Upper lobe of left lung (tissue), 6 donors: ENCODE results near the gene C17orf114.

Experiments used
- ATAC-seq, 2 donors: fragments of 200-7000 bp; cut with Tn5 transposase; one replicate each; pipeline ENCODE4 v1.9.1; 2022; ENCODE audit warnings: mild to moderate bottlenecking in 2 of 2, moderate library complexity in 2 of 2; ENCODE audit not compliant: low FRiP score in 2 of 2
- DNase-seq, 2 donors: peaks; one replicate each; pipeline ENCODE4 v3.0.0-alpha.2; 2019 to 2020
- H3K27ac ChIP-seq, 4 donors: fragments of 200-600 bp; sonication (generic); one replicate each; pipeline ENCODE4 v1.5.1; 2016 to 2019
- H3K27me3 ChIP-seq, 4 donors: fragments of 200-600 bp; sonication (generic); one replicate each; pipeline ENCODE4 v1.5.1; 2017 to 2019
- H3K36me3 ChIP-seq, 4 donors: fragments of 200-600 bp; sonication (generic); one replicate each; pipeline ENCODE4 v1.5.1; 2016 to 2019
- H3K4me1 ChIP-seq, 4 donors: fragments of 200-600 bp; sonication (generic); one replicate each; pipeline ENCODE4 v1.5.1; 2018 to 2019
- H3K4me3 ChIP-seq, 4 donors: fragments of 200-600 bp; sonication (generic); one replicate each; pipeline ENCODE4 v1.5.1; 2017 to 2019; ENCODE audit warnings: mild to moderate bottlenecking in 2 of 4, moderate library complexity in 1 of 4
- H3K9me3 ChIP-seq, 4 donors: fragments of 200-600 bp; sonication (generic); one replicate each; pipeline ENCODE4 v1.5.1; 2018 to 2019
- EP300 ChIP-seq, 4 donors: sonication (generic); formaldehyde crosslinking; IDR thresholded peaks; one replicate each; pipeline ENCODE4 v1.5.1; 2017; ENCODE audit warnings: antibody characterized with exemption in 4 of 4, control low read depth in 2 of 4
- POLR2A ChIP-seq, 4 donors: fragments of 450-650 bp; IDR thresholded peaks; one replicate each; pipeline ENCODE4 v1.5.1; 2016 to 2017; ENCODE audit warnings: antibody characterized with exemption in 4 of 4, mild to moderate bottlenecking in 2 of 4
- POLR2AphosphoS5 ChIP-seq, 2 donors: sonication (generic); formaldehyde crosslinking; IDR thresholded peaks; one replicate each; pipeline ENCODE4 v1.5.1; 2017; ENCODE audit warnings: antibody characterized with exemption in 2 of 2
- WGBS, 2 donors: methylation state at CpG; one replicate each; pipeline ENCODE4 v1.1.5; 2017 to 2018; 5-methylcytosine and 5-hydroxymethylcytosine counted together
- TF ChIP-seq, protein P1 (sequence below), 6 experiments: fragments of 450-650 bp in 4 of 6; fragments of 200-600 bp in 2 of 6; sonication (generic) in 2 of 6; IDR thresholded peaks; one replicate each; pipeline ENCODE4 v1.5.1; 2016 to 2019; ENCODE audit warnings: antibody characterized with exemption in 6 of 6
- donor health status: DM: no; HTN: no; CAD: no; lungs with moderate emphysema.
- donor health status: DM: no; HTN: yes; CAD: no; lungs with severe emphysema.

C17orf114 gene

DNA sequence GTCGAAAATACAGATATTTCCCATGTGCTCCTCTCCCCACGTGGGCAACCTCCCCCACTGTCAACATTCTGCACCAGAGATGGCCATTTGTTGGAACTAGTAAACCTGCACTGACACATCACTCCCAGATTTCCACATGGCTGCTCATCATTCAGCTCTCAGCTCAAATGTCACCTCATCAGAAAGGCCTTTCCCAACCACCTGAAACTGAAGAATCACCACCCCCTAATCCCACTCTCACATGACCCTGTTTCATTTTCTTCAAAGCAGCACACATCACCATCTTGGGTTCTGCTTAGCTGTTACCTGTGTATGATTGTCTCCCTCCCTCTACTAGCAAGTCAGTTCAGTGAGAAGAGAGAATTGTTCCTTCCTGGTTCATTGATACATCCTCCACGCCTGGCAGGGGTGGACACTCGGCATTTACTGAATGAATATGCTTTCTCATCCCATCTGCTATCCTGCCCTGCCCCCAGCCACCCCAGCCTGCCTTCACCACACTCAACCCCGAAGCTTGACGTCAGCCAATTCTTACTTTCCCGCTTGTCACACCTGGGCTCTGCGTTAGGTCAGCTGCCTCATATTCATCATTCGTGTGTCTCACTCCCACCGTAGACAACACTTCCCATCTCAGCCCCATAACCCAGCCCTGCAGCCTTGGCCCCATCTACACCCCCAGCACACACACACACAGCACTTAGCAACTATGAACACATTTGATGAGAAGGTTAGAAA is 1.5 kb downstream of the C17orf114 start:
- 71 to 84% methylated on average over 10 of the region's 10 CpGs for WGBS, 2 donors
- no peak overlapping the region for H3K4me3 ChIP-seq

DNA sequence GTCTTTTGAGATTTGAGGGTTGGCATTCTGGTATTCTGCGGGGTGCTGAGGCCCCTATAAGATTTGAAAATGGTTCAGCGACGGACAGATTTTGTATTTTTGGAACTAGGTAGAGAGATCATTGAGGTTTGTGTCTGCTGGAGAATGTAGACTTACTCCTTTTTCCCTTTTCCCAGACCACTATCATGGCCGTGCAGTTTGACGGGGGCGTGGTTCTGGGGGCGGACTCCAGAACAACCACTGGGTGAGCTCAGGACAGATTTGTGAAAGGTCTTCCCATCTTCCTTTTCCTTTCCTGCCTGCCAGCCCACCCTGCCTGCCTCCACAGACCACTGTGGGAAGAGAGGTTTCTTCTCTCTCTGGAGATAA is 5.6 kb downstream of the C17orf114 start:
- Histone ChIP-seq H3K27me3 (no peaks in the 10 kb centered on the region), H3K27ac (peak overlapping the region; percentile 62 to 89 (median 88)), H3K4me1 (peaks cover 9 to 16% (median 12%) of the 10 kb centered on the region in 4 donors), H3K9me3 (no peaks in the 10 kb centered on the region), H3K4me3 (peak overlapping the region; percentile 62 to 91 (median 81)), H3K36me3 (peaks cover 0 to 23% (median 12%) of the 10 kb centered on the region in 4 donors)
- ATAC-seq (peak in 1 of 2 donors; percentile 77), DNase-seq (no peak)
- 0 to 2% methylated on average over 7 of the region's 7 CpGs for WGBS, 2 donors
- TF ChIP-seq EP300 (IDR thresholded peaks at IDR 0.05) (no peak), POLR2A (IDR thresholded peaks at IDR 0.05) (no peak), POLR2AphosphoS5 (IDR thresholded peaks at IDR 0.05) (no peak)
- TF ChIP-seq, protein P1, sequence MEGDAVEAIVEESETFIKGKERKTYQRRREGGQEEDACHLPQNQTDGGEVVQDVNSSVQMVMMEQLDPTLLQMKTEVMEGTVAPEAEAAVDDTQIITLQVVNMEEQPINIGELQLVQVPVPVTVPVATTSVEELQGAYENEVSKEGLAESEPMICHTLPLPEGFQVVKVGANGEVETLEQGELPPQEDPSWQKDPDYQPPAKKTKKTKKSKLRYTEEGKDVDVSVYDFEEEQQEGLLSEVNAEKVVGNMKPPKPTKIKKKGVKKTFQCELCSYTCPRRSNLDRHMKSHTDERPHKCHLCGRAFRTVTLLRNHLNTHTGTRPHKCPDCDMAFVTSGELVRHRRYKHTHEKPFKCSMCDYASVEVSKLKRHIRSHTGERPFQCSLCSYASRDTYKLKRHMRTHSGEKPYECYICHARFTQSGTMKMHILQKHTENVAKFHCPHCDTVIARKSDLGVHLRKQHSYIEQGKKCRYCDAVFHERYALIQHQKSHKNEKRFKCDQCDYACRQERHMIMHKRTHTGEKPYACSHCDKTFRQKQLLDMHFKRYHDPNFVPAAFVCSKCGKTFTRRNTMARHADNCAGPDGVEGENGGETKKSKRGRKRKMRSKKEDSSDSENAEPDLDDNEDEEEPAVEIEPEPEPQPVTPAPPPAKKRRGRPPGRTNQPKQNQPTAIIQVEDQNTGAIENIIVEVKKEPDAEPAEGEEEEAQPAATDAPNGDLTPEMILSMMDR (IDR thresholded peaks at IDR 0.05), result no peak

More for the DNA sequence above, 1.5 kb downstream of the C17orf114 start:
- peaks cover 9 to 14% (median 11%) of the 10 kb centered on the region in 4 donors for H3K4me1 ChIP-seq
- H3K36me3 ChIP-seq, result peaks cover 0 to 23% (median 12%) of the 10 kb centered on the region in 4 donors
- no peaks in the 10 kb centered on the region for H3K27me3 ChIP-seq
- DNase-seq (no peak), ATAC-seq (no peak)
- no peaks in the 10 kb centered on the region for H3K9me3 ChIP-seq
- TF ChIP-seq, protein P1 (IDR thresholded peaks at IDR 0.05), result no peak
- no peak for TF ChIP-seq EP300 (IDR thresholded peaks at IDR 0.05)
- no peak for TF ChIP-seq POLR2A (IDR thresholded peaks at IDR 0.05)
- TF ChIP-seq POLR2AphosphoS5 (IDR thresholded peaks at IDR 0.05), result no peak
- no peak overlapping the region for H3K27ac ChIP-seq

DNA sequence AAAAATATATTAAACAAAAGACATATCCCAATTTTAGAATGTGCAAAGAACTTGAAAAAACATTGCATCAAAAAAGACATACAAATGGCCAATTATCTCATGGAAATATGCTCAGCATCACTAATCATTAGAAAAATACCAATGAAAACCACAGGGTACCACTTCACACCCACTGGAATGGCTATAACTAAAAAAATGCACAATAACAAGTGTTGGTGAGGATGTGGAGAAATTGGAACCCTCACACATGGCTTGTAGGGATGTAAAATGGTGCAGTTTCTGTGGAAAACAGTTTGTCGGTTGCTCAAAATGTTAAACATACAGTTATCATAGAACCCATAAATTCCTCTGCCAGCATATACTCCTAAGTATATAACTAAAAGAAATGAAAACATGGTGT is 7.0 kb downstream of the C17orf114 start:
- Histone ChIP-seq H3K27ac (peak overlapping the region in 2 of 4 donors; percentile 87 to 89), H3K27me3 (no peaks in the 10 kb centered on the region), H3K36me3 (peaks cover 0 to 23% (median 12%) of the 10 kb centered on the region in 4 donors), H3K4me3 (no peak overlapping the region), H3K4me1 (peaks cover 9 to 17% (median 14%) of the 10 kb centered on the region in 4 donors), H3K9me3 (no peaks in the 10 kb centered on the region)
- 96% methylated on average over 1 of the region's 1 CpG for WGBS, 2 donors
- DNase-seq, result no peak
- ATAC-seq, result no peak
- TF ChIP-seq POLR2AphosphoS5 (IDR thresholded peaks at IDR 0.05) (no peak), POLR2A (IDR thresholded peaks at IDR 0.05) (no peak), EP300 (IDR thresholded peaks at IDR 0.05) (no peak)
- TF ChIP-seq, protein P1 (IDR thresholded peaks at IDR 0.05), result no peak

DNA sequence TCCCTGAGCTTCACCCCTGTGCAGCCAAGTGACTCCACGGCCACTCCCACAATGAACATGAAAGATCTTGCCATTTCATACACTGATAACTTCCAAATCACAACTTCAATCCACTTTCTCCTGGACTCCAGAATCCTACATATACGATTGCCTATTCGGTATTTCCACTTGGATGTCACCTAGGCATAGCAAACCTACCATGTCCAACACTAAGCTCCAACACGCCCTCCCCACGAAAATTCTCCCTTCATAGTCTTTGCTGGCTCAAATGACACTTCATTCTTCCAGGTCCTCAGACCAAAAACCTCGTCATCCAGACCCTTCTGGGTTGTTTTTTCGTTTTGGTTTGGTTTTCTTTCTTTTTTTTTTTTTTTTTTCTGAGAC is 11.4 kb downstream of the C17orf114 start:
- Histone ChIP-seq H3K36me3 (no peaks in the 10 kb centered on the region), H3K9me3 (no peaks in the 10 kb centered on the region), H3K4me1 (peaks cover 29 to 40% (median 33%) of the 10 kb centered on the region in 4 donors), H3K27ac (peak overlapping the region; percentile 89 to 97 (median 92)), H3K27me3 (no peaks in the 10 kb centered on the region), H3K4me3 (peak overlapping the region in 3 of 4 donors; percentile 70 to 79 (median 79))
- no peak for ATAC-seq
- TF ChIP-seq POLR2A (IDR thresholded peaks at IDR 0.05), result no peak
- 49 to 51% methylated on average over 7 of the region's 7 CpGs for WGBS, 2 donors
- no peak for DNase-seq

DNA sequence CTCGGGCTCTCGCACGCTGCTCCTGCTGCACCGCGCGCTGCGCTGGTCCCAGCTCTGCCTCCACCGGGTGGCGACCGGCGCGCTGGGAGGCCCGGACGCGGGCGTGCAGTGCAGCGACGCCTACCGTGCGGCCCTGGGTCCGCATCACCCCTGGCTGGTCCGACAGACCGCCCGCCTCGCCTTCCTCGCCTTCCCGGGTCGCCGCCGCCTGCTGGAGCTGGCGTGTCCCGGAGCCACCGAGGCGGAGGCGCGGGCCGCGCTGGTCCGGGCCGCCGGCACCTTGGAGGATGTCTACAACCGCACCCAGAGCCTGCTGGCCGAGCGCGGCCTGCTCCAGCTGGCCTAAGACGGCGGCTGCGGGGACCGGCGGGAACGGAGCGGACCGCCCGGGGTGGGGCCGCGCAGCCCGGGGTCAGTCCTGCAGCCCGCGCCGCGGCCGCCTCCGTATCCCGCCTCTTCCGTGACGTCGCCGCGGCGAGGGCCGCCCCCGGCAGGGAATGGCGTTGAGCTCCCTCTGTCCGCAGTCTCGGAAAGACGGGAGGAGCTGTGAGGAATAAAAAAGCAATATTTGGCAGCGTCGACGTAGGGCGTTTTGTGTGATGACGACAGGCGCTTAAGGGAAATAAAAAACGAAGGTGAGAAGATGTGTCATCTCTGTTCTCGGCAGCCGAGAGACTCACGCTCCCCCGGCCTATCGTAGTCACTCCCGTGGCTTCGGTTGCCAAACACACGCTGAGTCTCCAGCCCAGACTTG is 12.0 kb downstream of the C17orf114 start:
- Histone ChIP-seq H3K4me3 (peak overlapping the region; percentile 70 to 79 (median 78)), H3K27ac (peak overlapping the region; percentile 89 to 97 (median 92)), H3K27me3 (peaks cover 0 to 5% (median 0%) of the 10 kb centered on the region in 4 donors), H3K36me3 (no peaks in the 10 kb centered on the region), H3K4me1 (peaks cover 32 to 46% (median 37%) of the 10 kb centered on the region in 4 donors), H3K9me3 (no peaks in the 10 kb centered on the region)
- 0% methylated on average over 27 to 52 of the region's 91 CpGs for WGBS, 2 donors
- ATAC-seq, result peak; percentile 92 to 95
- DNase-seq, result peak; percentile 90 to 97
- TF ChIP-seq POLR2AphosphoS5 (IDR thresholded peaks at IDR 0.05) (peak; percentile 64), EP300 (IDR thresholded peaks at IDR 0.05) (peak in 1 of 4 donors; percentile 15), POLR2A (IDR thresholded peaks at IDR 0.05) (peak in 3 of 4 donors; percentile 56 to 96 (median 85))
- TF ChIP-seq, protein P1 (IDR thresholded peaks at IDR 0.05), result peak; percentile 70 to 99 (median 98)
